HG03066 (cell line): ENCODE results near the gene BCO2.

Experiments
- ATAC-seq: cut with Tn5 transposase; IDR thresholded peaks from one replicate; pipeline ENCODE4 v1.9.1; 2021; ENCODE audit warnings: low read depth; ENCODE audit not compliant: unreplicated experiment

BCO2 gene

GRCh38 chr11:112241486-112241885 is 66.2 kb downstream of the BCO2 start:
- ATAC-seq, result no peak

- ATAC-seq, result no peak
Observed at GRCh38 chr11:112247201-112247600, 71.9 kb downstream of the BCO2 start.

GRCh38 chr11:112248201-112248600 is 72.9 kb downstream of the BCO2 start:
- no peak for ATAC-seq

- ATAC-seq, result no peak
Observed at GRCh38 chr11:112249871-112250610, 74.7 kb downstream of the BCO2 start.

GRCh38 chr11:112253605-112254242 is 78.4 kb downstream of the BCO2 start:
- no peak for ATAC-seq

- ATAC-seq, result no peak
Observed at GRCh38 chr11:112255067-112255720, 79.9 kb downstream of the BCO2 start.

GRCh38 chr11:112260490-112260889 is 85.2 kb downstream of the BCO2 start, which contains the start of gene PLET1:
Gene PLET1, minus strand, starts transcription at chr11:112260860. Its CDS starts 271 bp downstream, at chr11:112260589.
- ATAC-seq, result no peak

- no peak for ATAC-seq
Observed at GRCh38 chr11:112265659-112266409, 90.5 kb downstream of the BCO2 start.

- ATAC-seq, result no peak
Observed at GRCh38 chr11:112266410-112266778, 91.1 kb downstream of the BCO2 start.

GRCh38 chr11:112267188-112267591 is 91.9 kb downstream of the BCO2 start:
- ATAC-seq, result no peak

GRCh38 chr11:112268406-112268805 is 93.1 kb downstream of the BCO2 start:
- ATAC-seq, result no peak
